Calu3 (cell line): Measurements from ENCODE around the gene FOXD4L1. TPM values are rescaled to one million over a fixed set of nuclear protein-coding genes. Genes with fewer than 3 reads are reported as not detected.
A peak's percentile ranks its signal among the peaks of the same experiment; 100 is the strongest.
"Not testable (repeated sequence)": the region's sequence is repeated elsewhere in the genome, so short reads cannot be mapped to it uniquely, and the experiment has no call there.

Experiments used
- BruUV-seq: library from RNA; stranded (reverse); fragments of 400-500 nt; replicated peaks from 2 replicates; lab custom pipeline; 2021; lab: Mats Ljungman, UMichigan
- CTCF ChIA-PET: fragments of 300-600 bp; sonication (Branson Sonifier 250); formaldehyde crosslinking; loops from one replicate; lab custom pipeline; 2022; ENCODE audit warnings: antibody characterized with exemption; lab: Charles Lee
- DNase-seq: peaks from one replicate; pipeline ENCODE4 v3.0.0; 2022
- H3K27ac Mint-ChIP-seq: one replicate; pipeline ENCODE4 v1.8.0; 2022; ENCODE audit warnings: mixed read lengths; ENCODE audit not compliant: unreplicated experiment
- H3K27me3 Mint-ChIP-seq: one replicate; pipeline ENCODE4 v1.8.0; 2022; ENCODE audit warnings: mixed read lengths; ENCODE audit not compliant: unreplicated experiment
- H3K36me3 Mint-ChIP-seq: one replicate; pipeline ENCODE4 v1.8.0; 2022; ENCODE audit warnings: mild to moderate bottlenecking, moderate library complexity, mixed read lengths; ENCODE audit not compliant: insufficient read depth, unreplicated experiment
- H3K4me1 Mint-ChIP-seq: one replicate; pipeline ENCODE4 v1.8.0; 2022; ENCODE audit warnings: mild to moderate bottlenecking, low read depth, mixed read lengths; ENCODE audit not compliant: unreplicated experiment
- H3K4me3 Mint-ChIP-seq: one replicate; pipeline ENCODE4 v1.8.0; 2022; ENCODE audit warnings: mild to moderate bottlenecking, low read depth, moderate library complexity, mixed read lengths; ENCODE audit not compliant: unreplicated experiment
- H3K9me3 Mint-ChIP-seq: one replicate; pipeline ENCODE4 v1.8.0; 2022; ENCODE audit warnings: low read depth, mixed read lengths; ENCODE audit not compliant: unreplicated experiment
- intact Hi-C: fragments of 100-400 bp; cut with micrococcal nuclease; formaldehyde crosslinking; loops from one replicate; pipeline ENCODE4 v1.10.0; 2022; ENCODE audit not compliant: unreplicated experiment
- total RNA-seq: library from RNA; stranded (reverse); gene quantifications from 2 replicates; pipeline ENCODE4 v1.2.3, GENCODE V29; 2022

The FOXD4L1 gene
- total RNA-seq, 1 experiment from 2014 or later: 0.92 TPM

- not testable (repeated sequence) for H3K36me3 Mint-ChIP-seq, H3K4me3 Mint-ChIP-seq, H3K9me3 Mint-ChIP-seq
Measured at GRCh38 chr2:113520837-113521236, 22.4 kb downstream of the FOXD4L1 start.

GRCh38 chr2:113521492-113521891 is 23.0 kb downstream of the FOXD4L1 start:
- DNase-seq, H3K4me1 Mint-ChIP-seq, CTCF ChIA-PET, H3K27me3 Mint-ChIP-seq, H3K36me3 Mint-ChIP-seq, BruUV-seq, intact Hi-C loops, H3K27ac Mint-ChIP-seq, H3K4me3 Mint-ChIP-seq, H3K9me3 Mint-ChIP-seq: not testable (repeated sequence)

More at GRCh38 chr2:113520837-113521236, 22.4 kb downstream of the FOXD4L1 start:
- H3K4me1 Mint-ChIP-seq, intact Hi-C loops, H3K27me3 Mint-ChIP-seq, DNase-seq, CTCF ChIA-PET, H3K27ac Mint-ChIP-seq, BruUV-seq: not testable (repeated sequence)

- intact Hi-C loops, CTCF ChIA-PET, H3K4me3 Mint-ChIP-seq, H3K4me1 Mint-ChIP-seq, DNase-seq, H3K36me3 Mint-ChIP-seq, H3K27ac Mint-ChIP-seq, BruUV-seq, H3K27me3 Mint-ChIP-seq, H3K9me3 Mint-ChIP-seq: not testable (repeated sequence)
Measured at GRCh38 chr2:113524986-113525385, 26.5 kb downstream of the FOXD4L1 start.

DNA sequence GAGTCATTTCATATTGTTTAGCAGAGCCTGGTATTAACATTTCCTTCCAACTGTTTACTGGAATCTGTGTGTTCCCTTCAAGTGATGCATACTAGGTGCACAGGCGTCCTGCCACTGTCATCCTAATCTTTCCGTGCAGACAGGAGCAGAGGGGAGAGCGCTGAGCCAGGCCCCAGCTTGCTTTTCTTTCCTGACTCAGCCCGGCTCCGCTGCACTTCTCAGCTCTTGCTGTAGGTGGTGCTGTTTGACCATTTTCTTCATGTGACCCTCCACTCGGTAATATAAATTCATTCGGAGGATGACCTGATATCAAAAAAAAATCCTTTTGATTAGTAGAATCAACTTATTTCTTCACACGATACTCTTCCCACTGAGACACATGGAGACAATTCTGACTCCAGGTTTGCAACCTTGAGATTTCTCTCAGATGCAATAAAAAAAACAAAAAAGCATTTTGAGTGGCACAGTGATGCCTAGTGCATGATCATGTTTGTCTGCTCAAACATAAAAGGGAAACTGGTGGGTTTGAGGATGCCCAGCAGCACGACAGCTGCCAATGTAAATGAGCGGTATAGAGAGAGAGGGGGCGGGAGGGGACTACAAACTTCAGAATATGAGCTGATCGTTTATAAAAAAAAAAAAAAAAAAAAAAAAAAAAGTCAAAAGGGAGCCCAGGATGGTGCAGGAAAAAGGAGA is 29.0 kb downstream of the FOXD4L1 start:
- H3K36me3 Mint-ChIP-seq, BruUV-seq, CTCF ChIA-PET, DNase-seq, H3K4me1 Mint-ChIP-seq, H3K27me3 Mint-ChIP-seq, intact Hi-C loops, H3K4me3 Mint-ChIP-seq, H3K27ac Mint-ChIP-seq, H3K9me3 Mint-ChIP-seq: not testable (repeated sequence)

DNA sequence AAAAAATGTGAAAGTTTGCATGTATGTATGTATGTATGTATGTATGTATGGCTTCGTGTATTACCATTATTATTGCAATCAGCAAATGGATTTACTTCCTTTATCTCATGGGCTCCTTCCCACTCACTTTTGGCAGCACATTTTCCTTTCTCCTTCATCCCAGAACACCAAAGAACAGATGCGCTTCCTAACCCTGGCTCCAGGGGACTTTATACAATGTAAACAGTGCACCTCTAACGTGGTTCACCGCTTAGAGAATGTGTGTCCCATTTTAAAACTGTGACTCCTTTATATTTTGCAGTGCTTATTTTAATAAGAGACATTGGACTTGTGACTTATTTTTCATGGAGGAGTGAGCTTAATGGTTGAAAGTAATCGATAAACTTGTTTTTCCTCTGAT is 29.7 kb downstream of the FOXD4L1 start:
- CTCF ChIA-PET, H3K27me3 Mint-ChIP-seq, H3K27ac Mint-ChIP-seq, DNase-seq, H3K4me1 Mint-ChIP-seq, intact Hi-C loops, H3K9me3 Mint-ChIP-seq, H3K36me3 Mint-ChIP-seq, BruUV-seq, H3K4me3 Mint-ChIP-seq: not testable (repeated sequence)

DNA sequence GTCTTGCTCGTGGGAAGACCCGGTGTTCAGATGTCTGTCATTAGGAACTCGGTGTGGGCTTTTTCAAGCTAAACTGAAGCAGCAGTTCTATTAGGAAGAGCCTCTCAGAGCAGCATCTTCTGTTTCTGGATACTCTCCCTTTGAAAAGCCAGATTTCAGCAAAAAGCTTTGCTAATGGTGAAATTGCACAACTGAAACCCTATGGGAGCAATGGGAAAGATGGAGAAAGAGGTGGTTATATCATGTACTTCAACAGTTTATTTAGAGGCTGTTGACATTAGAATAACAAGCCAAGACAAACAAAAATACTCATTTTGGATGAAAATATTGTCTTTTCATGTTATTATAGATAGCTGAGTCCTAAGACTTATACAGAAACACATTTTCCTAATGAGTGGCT is 30.4 kb downstream of the FOXD4L1 start:
- DNase-seq, H3K4me1 Mint-ChIP-seq, H3K9me3 Mint-ChIP-seq, H3K27me3 Mint-ChIP-seq, CTCF ChIA-PET, intact Hi-C loops, H3K36me3 Mint-ChIP-seq, H3K4me3 Mint-ChIP-seq, H3K27ac Mint-ChIP-seq, BruUV-seq: not testable (repeated sequence)

DNA sequence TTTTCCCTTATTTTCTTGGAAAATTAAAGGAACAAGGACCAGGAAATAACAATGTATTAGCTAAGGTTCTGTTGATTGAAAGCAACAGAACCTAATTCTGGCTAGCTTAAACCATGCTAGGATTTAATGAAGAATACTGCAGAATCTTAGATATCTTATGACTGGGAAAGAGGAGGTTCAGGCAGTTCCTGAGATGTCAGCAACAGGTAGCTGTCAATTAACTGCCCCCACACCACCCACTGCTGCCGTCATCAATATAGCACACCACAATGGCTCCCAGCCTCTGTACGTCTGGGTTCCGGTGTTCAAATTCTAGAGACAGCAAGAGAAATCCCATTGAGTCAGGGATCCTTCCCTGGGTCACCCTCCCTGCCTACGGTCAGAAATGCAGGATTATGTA is 34.5 kb downstream of the FOXD4L1 start:
- H3K36me3 Mint-ChIP-seq, CTCF ChIA-PET, H3K4me1 Mint-ChIP-seq, H3K27ac Mint-ChIP-seq, BruUV-seq, H3K4me3 Mint-ChIP-seq, H3K27me3 Mint-ChIP-seq, intact Hi-C loops, DNase-seq, H3K9me3 Mint-ChIP-seq: not testable (repeated sequence)

- H3K4me1 Mint-ChIP-seq, BruUV-seq, CTCF ChIA-PET, H3K4me3 Mint-ChIP-seq, H3K36me3 Mint-ChIP-seq, H3K27me3 Mint-ChIP-seq, intact Hi-C loops, H3K9me3 Mint-ChIP-seq, DNase-seq, H3K27ac Mint-ChIP-seq: not testable (repeated sequence)
Measured at GRCh38 chr2:113536573-113536972, 38.1 kb downstream of the FOXD4L1 start.

DNA sequence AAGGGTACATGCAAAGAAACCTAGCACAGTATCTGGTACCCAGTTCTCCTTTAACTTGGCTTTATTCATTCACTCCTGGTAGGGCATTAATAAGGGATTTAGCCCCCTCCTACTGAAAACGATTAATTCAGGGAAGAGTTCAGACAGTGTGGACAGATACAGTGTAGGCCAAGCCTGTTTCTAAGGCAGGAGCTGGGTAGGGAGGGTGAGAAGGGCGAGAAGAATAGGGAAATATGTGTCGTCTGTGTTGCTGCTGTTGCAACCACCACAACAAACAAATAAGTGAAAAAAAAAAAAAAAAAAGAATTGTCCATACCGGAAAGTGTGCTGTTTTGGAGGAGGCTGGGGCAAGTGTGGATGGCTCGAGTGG is 42.4 kb downstream of the FOXD4L1 start:
- CTCF ChIA-PET, H3K9me3 Mint-ChIP-seq, H3K27ac Mint-ChIP-seq, H3K36me3 Mint-ChIP-seq, H3K4me1 Mint-ChIP-seq, BruUV-seq, intact Hi-C loops, DNase-seq: not testable (repeated sequence)
- H3K27me3 Mint-ChIP-seq: peaks cover 21% of the 10 kb centered on the region
- H3K4me3 Mint-ChIP-seq: peak overlapping the region; percentile 47

DNA sequence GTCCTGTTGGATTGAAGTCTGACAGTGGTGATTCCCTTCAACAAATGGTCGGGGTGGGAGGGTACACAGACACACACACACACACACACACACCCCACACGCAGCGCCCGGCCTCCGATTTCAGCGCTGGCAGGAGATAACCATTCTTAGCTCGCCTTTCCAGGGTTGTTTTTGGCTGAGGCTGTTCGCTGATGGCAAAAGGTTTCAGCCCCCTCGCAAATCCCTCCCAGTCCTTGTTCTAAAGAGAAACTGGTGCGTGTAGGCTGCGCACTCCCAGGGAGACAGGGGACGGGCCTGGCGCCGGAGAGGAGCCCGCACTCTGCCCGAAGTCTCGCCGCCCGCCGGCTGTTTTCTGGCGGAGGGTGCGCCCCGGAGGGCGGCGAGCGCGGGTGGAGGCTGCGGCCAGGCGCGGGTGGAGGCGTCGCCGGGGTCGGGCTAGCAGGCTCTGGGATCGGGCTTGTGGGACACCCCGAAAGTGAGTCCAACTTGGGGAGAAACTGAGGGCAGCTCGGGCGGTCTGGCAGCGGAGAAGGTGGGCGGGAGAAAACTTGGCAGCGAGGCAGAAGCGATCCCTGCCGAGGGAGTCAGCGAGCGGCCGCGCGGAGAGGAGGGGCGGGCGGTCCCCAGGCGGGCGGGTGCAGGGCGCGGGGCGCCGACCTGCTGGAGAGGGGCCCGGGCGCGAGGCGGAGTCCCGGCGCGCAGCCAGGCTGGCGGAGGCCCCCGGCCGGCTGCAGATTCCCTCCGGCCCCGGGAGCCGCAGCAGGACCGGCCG is 42.9 kb downstream of the FOXD4L1 start:
- CTCF ChIA-PET, intact Hi-C loops, H3K9me3 Mint-ChIP-seq, H3K4me1 Mint-ChIP-seq, H3K36me3 Mint-ChIP-seq, BruUV-seq, H3K27ac Mint-ChIP-seq: not testable (repeated sequence)
- Mint-ChIP-seq H3K4me3 (peak overlapping the region; percentile 47), H3K27me3 (peaks cover 21% of the 10 kb centered on the region)
- peak; percentile 14 for DNase-seq
